ENCODE data around the gene ALAS1.

Gene ALAS1

DNA sequence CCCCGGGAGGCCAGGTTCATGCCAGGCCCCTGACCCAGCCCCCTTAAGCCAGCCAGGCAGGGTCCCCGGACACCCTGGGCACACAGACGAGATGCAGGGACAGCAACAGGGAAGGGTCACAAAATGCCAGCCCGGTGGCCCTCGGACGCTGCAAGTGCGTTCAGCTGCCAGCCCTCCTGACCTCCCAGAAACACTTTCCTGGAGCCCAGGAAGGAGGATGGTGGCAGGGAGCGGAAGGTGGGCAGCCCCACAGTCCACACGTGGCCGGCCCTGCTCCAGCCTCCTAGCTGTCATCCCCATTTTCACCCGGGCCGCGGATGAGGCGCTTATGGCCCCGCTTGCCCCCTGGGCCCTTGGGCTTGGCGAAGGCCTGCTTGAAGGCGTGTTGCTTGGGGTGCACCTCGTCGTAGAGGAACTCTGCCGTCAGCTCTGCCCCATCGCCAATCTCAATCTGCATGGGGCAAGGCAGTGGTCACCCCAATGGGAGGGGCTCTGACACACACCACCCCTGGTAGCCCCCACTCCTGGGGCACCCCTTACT, 30.9 kb downstream of the ALAS1 start:
- TF ChIP-seq, protein P1, sequence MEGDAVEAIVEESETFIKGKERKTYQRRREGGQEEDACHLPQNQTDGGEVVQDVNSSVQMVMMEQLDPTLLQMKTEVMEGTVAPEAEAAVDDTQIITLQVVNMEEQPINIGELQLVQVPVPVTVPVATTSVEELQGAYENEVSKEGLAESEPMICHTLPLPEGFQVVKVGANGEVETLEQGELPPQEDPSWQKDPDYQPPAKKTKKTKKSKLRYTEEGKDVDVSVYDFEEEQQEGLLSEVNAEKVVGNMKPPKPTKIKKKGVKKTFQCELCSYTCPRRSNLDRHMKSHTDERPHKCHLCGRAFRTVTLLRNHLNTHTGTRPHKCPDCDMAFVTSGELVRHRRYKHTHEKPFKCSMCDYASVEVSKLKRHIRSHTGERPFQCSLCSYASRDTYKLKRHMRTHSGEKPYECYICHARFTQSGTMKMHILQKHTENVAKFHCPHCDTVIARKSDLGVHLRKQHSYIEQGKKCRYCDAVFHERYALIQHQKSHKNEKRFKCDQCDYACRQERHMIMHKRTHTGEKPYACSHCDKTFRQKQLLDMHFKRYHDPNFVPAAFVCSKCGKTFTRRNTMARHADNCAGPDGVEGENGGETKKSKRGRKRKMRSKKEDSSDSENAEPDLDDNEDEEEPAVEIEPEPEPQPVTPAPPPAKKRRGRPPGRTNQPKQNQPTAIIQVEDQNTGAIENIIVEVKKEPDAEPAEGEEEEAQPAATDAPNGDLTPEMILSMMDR (IDR thresholded peaks at IDR 0.05; ENCODE audit: low read depth, low read length), result no peak
- H3K9ac ChIP-seq (ENCODE audit: low read length), result no peak overlapping the region
- peaks cover 16% of the 10 kb centered on the region for H3K79me2 ChIP-seq (ENCODE audit: low read length)
- peaks cover 24% of the 10 kb centered on the region for H3K4me1 ChIP-seq (ENCODE audit: low read length)
- H3K36me3 ChIP-seq (replicated peaks; ENCODE audit: low read depth, low read length), result peaks cover 7% of the 10 kb centered on the region
- H3K4me2 ChIP-seq (ENCODE audit: low read length), result no peak overlapping the region
- no peaks in the 10 kb centered on the region for H3K9me3 ChIP-seq (ENCODE audit: insufficient read depth, low read length)
- no peak overlapping the region for H2AFZ ChIP-seq (ENCODE audit: low read depth, low read length)
- peaks cover 2% of the 10 kb centered on the region; the same call in 1 of the 2 replicates for H4K20me1 ChIP-seq (ENCODE audit: insufficient read depth, low read length)
- no peak overlapping the region for H3K27ac ChIP-seq (ENCODE audit: low read length)
- no peak overlapping the region for H3K4me3 ChIP-seq (ENCODE audit: low read length)
- H3K27me3 ChIP-seq (ENCODE audit: low read depth, low read length), result no peaks in the 10 kb centered on the region

DNA sequence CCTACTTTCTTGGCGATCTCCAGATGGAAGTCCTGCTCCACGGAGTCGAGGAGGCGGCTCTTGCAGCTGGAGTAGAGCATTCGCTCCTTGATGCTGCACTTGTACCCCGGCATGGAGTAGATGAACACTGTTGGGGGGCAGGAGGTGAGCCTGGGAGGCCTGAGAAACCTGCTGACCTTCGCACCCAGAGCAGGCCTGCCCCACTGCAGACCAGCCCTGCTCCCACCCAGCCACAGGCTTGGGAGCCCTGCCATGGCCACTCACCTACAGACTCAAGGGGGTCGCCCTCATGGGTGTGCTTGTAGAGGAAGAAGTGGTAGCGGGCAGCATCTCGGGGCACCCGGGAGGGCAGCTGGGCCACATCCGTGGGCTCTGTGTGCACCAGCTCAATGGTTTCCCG, 31.7 kb downstream of the ALAS1 start:
- no peak overlapping the region for H3K4me2 ChIP-seq (ENCODE audit: low read length)
- H3K79me2 ChIP-seq (ENCODE audit: low read length), result peaks cover 8% of the 10 kb centered on the region
- H2AFZ ChIP-seq (ENCODE audit: low read depth, low read length), result no peak overlapping the region
- TF ChIP-seq, protein P1 (IDR thresholded peaks at IDR 0.05; ENCODE audit: low read depth, low read length), result no peak
- TF ChIP-seq EZH2phosphoT487 (IDR thresholded peaks at IDR 0.05; ENCODE audit: low read depth), result no peak
- no peaks in the 10 kb centered on the region for H3K27me3 ChIP-seq (ENCODE audit: low read depth, low read length)
- H3K9ac ChIP-seq (ENCODE audit: low read length), result no peak overlapping the region
- no peaks in the 10 kb centered on the region for H3K9me3 ChIP-seq (ENCODE audit: insufficient read depth, low read length)
- H3K4me3 ChIP-seq (ENCODE audit: low read length), result no peak overlapping the region
- no peak overlapping the region for H3K27ac ChIP-seq (ENCODE audit: low read length)
- peaks cover 16% of the 10 kb centered on the region for H3K4me1 ChIP-seq (ENCODE audit: low read length)
- H3K36me3 ChIP-seq (replicated peaks; ENCODE audit: low read depth, low read length), result peaks cover 5% of the 10 kb centered on the region
- H4K20me1 ChIP-seq (ENCODE audit: insufficient read depth, low read length), result no peaks in the 10 kb centered on the region

DNA sequence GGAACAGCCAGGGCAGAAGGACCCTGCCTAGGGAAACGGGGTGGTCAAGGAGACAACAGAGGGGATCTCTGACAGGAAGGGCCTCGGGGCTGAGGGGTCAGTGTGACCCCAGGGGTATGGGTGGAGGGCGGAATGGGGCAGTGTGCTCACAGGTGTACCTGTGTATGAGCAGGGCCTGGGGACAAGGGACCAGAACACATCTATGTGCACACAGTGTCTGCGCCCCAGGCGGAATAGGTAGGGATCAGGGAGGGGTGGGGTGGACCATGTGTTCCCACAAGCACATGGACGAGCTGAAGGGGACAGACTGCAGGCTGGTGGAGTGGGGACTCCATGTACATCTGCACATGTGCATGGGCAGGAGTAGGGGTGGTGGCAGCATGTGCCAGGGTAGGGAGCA, 32.5 kb downstream of the ALAS1 start:
- Histone ChIP-seq H3K9me3 (ENCODE audit: insufficient read depth, low read length) (no peaks in the 10 kb centered on the region), H3K79me2 (ENCODE audit: low read length) (no peaks in the 10 kb centered on the region), H3K9ac (ENCODE audit: low read length) (no peak overlapping the region), H4K20me1 (ENCODE audit: insufficient read depth, low read length) (no peaks in the 10 kb centered on the region), H3K4me3 (ENCODE audit: low read length) (no peak overlapping the region), H3K36me3 (replicated peaks; ENCODE audit: low read depth, low read length) (peaks cover 5% of the 10 kb centered on the region), H3K4me2 (ENCODE audit: low read length) (no peak overlapping the region), H3K27me3 (ENCODE audit: low read depth, low read length) (no peaks in the 10 kb centered on the region), H3K4me1 (ENCODE audit: low read length) (peaks cover 15% of the 10 kb centered on the region), H3K27ac (ENCODE audit: low read length) (no peak overlapping the region), H2AFZ (ENCODE audit: low read depth, low read length) (no peak overlapping the region)
- TF ChIP-seq, protein P1 (IDR thresholded peaks at IDR 0.05; ENCODE audit: low read depth, low read length), result no peak
- TF ChIP-seq EZH2phosphoT487 (IDR thresholded peaks at IDR 0.05; ENCODE audit: low read depth), result no peak

DNA sequence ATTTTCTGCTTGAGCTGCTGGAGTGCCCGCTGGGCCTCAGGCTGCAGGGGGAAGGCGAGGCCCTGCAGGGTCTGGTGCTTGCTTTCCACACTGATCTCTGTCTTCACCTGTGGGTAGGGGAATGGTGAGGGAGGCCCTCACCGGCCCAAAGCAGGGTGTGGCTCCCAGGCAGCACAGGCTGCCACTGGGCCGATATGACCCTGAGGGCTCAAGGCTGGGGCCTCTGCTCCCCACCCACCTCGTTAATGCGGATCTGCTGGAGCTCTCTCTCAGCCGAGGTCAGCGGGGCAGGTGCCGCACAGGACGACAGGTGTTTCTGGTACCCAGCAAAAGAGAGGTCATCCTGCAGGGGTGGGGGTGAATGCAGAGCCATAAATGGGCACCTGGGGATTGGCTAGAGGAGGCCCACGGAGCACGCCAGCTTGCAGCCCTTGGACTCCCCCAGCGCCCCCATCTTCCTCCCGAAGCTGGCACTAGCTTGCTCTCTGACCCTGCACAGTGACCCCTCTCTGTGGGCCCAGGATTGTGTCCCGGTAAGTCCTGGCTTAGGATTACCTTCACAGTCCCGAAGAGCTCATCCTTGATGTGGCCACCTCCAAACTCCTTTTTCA, 33.0 kb downstream of the ALAS1 start:
- Histone ChIP-seq H3K9me3 (ENCODE audit: insufficient read depth, low read length) (no peaks in the 10 kb centered on the region), H3K9ac (ENCODE audit: low read length) (no peak overlapping the region), H3K4me3 (ENCODE audit: low read length) (no peak overlapping the region), H3K4me1 (ENCODE audit: low read length) (peaks cover 11% of the 10 kb centered on the region), H4K20me1 (ENCODE audit: insufficient read depth, low read length) (no peaks in the 10 kb centered on the region), H3K27ac (ENCODE audit: low read length) (no peak overlapping the region), H2AFZ (ENCODE audit: low read depth, low read length) (no peak overlapping the region), H3K36me3 (replicated peaks; ENCODE audit: low read depth, low read length) (peaks cover 5% of the 10 kb centered on the region), H3K4me2 (ENCODE audit: low read length) (no peak overlapping the region; the same call in 1 of the 2 replicates), H3K79me2 (ENCODE audit: low read length) (no peaks in the 10 kb centered on the region), H3K27me3 (ENCODE audit: low read depth, low read length) (no peaks in the 10 kb centered on the region)
- no peak for TF ChIP-seq EZH2phosphoT487 (IDR thresholded peaks at IDR 0.05; ENCODE audit: low read depth)
